ENCODE data around the gene TLR5. TPM values are rescaled to one million over a fixed set of nuclear protein-coding genes. Genes with fewer than 3 reads are reported as not detected.
A peak's percentile ranks its signal among the peaks of the same experiment; 100 is the strongest.

Gene TLR5
- polyA plus RNA-seq, 3 donors from 2014 or later, result 0.80 to 1.0 TPM; not detected in 1

DNA sequence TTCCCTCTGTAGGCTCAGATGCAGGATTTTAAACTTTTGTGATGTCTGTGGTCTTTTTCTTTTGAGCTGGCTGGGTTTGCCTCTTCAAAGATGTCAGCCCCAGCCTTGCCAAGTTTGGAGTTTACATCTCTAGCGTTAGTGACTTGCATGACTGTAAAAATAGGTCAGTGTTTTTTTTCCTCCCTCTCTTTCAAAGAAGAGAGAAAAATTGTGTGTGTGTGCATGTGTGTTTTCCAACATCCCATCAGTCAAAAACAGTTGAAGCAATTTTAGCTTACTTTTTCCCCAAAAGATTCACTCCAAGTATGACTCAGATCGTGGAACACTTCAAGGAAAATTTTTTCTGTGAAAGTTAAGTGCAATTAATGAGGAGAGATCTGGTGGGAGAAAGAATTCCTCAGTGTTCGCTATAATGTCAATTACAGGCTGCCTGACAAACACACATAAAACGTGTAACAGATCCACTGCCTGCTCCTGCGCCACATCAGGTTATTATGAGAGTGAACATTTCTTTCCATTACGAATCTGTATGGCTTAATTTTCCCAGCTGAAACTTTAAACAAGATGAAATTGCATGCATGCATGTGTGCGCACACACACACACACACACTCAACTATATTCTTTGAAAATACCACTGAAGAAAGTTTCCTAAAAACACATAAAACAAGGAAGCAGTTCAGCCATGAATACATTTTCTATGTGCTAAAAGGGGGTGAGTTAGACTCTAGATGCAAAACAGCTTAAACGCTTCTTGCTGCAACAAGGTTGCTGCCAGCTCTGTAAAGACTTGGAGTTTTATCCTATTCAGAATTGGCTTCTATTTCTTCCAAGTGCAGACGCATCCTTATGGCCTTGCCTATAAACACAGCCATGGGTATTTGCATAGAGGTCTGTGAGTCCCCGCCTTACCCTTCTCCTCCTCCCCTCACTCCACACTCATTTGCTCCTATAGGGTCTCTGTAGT is 55.5 kb downstream of the TLR5 start:
- Mint-ChIP-seq H3K9me3 (no peaks in the 10 kb centered on the region), H3K36me3 (no peaks in the 10 kb centered on the region), H3K27me3 (ENCODE audit: low read depth in 3 of 3) (peaks cover 1 to 6% (median 5%) of the 10 kb centered on the region in 3 donors), H3K27ac (no peak overlapping the region), H3K4me1 (no peaks in the 10 kb centered on the region), H3K4me3 (no peak overlapping the region)
- no peak for DNase-seq

DNA sequence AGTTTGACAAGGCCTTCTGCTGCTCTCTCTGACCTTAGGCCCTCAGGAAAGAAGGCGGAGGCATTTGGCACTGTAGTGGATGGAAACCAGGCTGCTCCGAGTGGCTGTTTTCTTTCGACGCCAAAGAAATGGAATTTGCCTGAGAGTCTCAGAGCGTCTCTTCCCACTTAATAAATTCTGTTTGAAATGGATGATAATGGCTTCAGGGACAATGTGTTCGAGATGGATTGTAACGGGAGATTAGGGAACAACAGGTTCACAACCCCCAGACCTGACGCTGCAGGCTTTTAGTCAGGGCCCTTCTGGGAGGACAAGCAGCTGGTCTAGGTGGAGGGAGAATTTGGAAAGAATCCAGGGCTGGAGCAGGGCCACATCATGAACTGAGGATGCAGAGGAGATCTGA is 58.6 kb downstream of the TLR5 start:
- Mint-ChIP-seq H3K4me3 (no peak overlapping the region), H3K9me3 (no peaks in the 10 kb centered on the region), H3K27me3 (ENCODE audit: low read depth in 3 of 3) (peaks cover 1 to 6% (median 6%) of the 10 kb centered on the region in 3 donors), H3K4me1 (peaks cover 0 to 3% of the 10 kb centered on the region in 2 donors), H3K27ac (no peak overlapping the region), H3K36me3 (no peaks in the 10 kb centered on the region)
- DNase-seq, result no peak

DNA sequence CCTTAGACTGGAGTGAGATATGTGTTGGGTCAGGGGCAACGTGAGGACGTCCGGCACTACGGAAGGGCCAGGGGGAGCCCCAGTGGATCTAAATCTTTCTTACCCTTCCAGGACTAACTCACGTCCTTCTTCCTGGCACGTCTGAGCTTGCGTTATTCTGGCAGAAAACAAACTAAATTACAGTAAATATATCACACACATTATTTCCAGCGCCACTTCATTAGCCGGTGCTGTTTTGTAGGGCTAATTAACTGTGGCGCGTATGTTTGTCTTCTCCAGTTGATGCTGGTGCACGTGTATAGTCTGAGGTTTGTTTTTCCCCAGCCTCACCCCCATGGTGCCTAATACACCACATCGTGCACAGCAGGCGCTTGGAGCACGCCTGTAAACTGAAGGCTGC is 59.2 kb downstream of the TLR5 start:
- Mint-ChIP-seq H3K27ac (no peak overlapping the region), H3K4me3 (no peak overlapping the region), H3K27me3 (ENCODE audit: low read depth in 3 of 3) (peaks cover 0 to 5% (median 4%) of the 10 kb centered on the region in 3 donors), H3K36me3 (no peaks in the 10 kb centered on the region), H3K9me3 (no peaks in the 10 kb centered on the region), H3K4me1 (peaks cover 0 to 3% of the 10 kb centered on the region in 2 donors)
- DNase-seq, result no peak

GRCh38 chr1:223082914-223083313 is 60.1 kb downstream of the TLR5 start:
- Mint-ChIP-seq H3K36me3 (no peaks in the 10 kb centered on the region), H3K9me3 (no peaks in the 10 kb centered on the region), H3K4me3 (no peak overlapping the region), H3K4me1 (peaks cover 0 to 3% of the 10 kb centered on the region in 2 donors), H3K27me3 (ENCODE audit: low read depth in 3 of 3) (peaks cover 0 to 4% (median 4%) of the 10 kb centered on the region in 3 donors), H3K27ac (no peak overlapping the region)
- no peak for DNase-seq

GRCh38 chr1:223081181-223081994 is 61.7 kb downstream of the TLR5 start:
- Mint-ChIP-seq H3K27me3 (ENCODE audit: low read depth in 3 of 3) (peaks cover 0 to 5% (median 4%) of the 10 kb centered on the region in 3 donors), H3K36me3 (no peaks in the 10 kb centered on the region), H3K4me1 (peaks cover 0 to 3% of the 10 kb centered on the region in 2 donors), H3K4me3 (peak overlapping the region; percentile 12 to 64 (median 58)), H3K27ac (no peak overlapping the region), H3K9me3 (no peaks in the 10 kb centered on the region)
- peak; percentile 52 to 64 (median 58) for DNase-seq

- Mint-ChIP-seq H3K4me1 (peaks cover 0 to 3% of the 10 kb centered on the region in 2 donors), H3K27ac (no peak overlapping the region), H3K36me3 (no peaks in the 10 kb centered on the region), H3K9me3 (no peaks in the 10 kb centered on the region), H3K27me3 (ENCODE audit: low read depth in 3 of 3) (peaks cover 0 to 4% (median 4%) of the 10 kb centered on the region in 3 donors), H3K4me3 (no peak overlapping the region)
- DNase-seq, result no peak
Observed at GRCh38 chr1:223079498-223079897, 63.5 kb downstream of the TLR5 start.

GRCh38 chr1:223077247-223077833 is 65.7 kb downstream of the TLR5 start:
- DNase-seq, result no peak
- Mint-ChIP-seq H3K9me3 (no peaks in the 10 kb centered on the region), H3K27me3 (ENCODE audit: low read depth in 3 of 3) (peaks cover 2 to 4% (median 2%) of the 10 kb centered on the region in 3 donors), H3K4me3 (no peak overlapping the region), H3K36me3 (no peaks in the 10 kb centered on the region), H3K4me1 (peaks cover 0 to 3% of the 10 kb centered on the region in 2 donors), H3K27ac (no peak overlapping the region)

GRCh38 chr1:223076362-223076761 is 66.7 kb downstream of the TLR5 start:
- H3K9me3 Mint-ChIP-seq, result no peaks in the 10 kb centered on the region
- peaks cover 0 to 4% (median 2%) of the 10 kb centered on the region in 3 donors for H3K27me3 Mint-ChIP-seq (ENCODE audit: low read depth in 3 of 3)
- no peak overlapping the region for H3K4me3 Mint-ChIP-seq
- H3K36me3 Mint-ChIP-seq, result no peaks in the 10 kb centered on the region
- no peak overlapping the region for H3K27ac Mint-ChIP-seq
- DNase-seq, result no peak
- peaks cover 0 to 3% of the 10 kb centered on the region in 2 donors for H3K4me1 Mint-ChIP-seq

- Mint-ChIP-seq H3K4me1 (no peaks in the 10 kb centered on the region), H3K36me3 (no peaks in the 10 kb centered on the region), H3K4me3 (no peak overlapping the region), H3K9me3 (no peaks in the 10 kb centered on the region), H3K27ac (no peak overlapping the region), H3K27me3 (ENCODE audit: low read depth in 3 of 3) (peaks cover 0 to 4% (median 2%) of the 10 kb centered on the region in 3 donors)
- no peak for DNase-seq
Observed at GRCh38 chr1:223075834-223076233, 67.2 kb downstream of the TLR5 start.

DNA sequence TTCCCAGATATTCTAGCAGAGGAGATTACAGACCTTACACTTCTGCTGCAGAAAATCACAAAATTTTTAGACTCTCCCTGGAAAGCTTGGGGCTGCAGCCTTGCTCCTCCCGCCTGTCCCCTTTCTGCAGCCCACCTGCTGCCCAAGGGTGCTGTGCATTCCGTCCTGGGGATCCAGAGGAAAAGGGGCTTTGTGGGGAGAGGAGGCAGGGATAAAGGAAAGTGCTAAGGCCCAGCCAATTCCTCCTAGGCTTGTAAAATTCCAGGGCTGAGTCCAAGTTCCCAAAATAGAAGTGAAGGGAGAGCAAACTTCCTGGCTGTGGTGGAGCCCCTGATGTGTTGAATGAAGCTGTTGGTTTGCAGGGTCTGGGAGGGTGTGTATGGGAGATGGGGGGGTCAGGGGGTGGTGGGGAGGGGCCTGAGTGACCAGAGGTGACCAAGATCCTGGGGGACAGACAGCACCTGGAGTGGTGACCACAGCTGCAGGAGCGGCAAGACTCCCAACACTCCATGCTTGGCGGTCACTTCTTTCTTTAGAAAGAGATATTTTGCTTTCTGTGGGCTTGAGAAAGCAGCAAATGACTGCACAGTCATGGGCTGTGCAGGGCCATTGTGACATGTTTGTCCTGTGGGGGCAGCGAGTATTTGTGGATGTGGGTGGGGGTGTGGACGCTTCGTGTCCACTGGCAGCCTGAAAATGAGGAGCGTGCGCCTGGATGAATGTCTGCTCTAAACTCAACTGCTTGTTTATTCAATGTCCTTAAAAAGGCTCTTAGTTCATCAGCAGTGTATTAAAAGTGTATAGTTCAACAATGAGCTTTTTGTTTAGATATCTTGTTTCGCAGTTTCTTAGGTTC is 68.4 kb downstream of the TLR5 start:
- no peaks in the 10 kb centered on the region for H3K4me1 Mint-ChIP-seq
- H3K4me3 Mint-ChIP-seq, result no peak overlapping the region
- peaks cover 0 to 4% (median 3%) of the 10 kb centered on the region in 3 donors for H3K27me3 Mint-ChIP-seq (ENCODE audit: low read depth in 3 of 3)
- no peaks in the 10 kb centered on the region for H3K36me3 Mint-ChIP-seq
- H3K27ac Mint-ChIP-seq, result no peak overlapping the region
- H3K9me3 Mint-ChIP-seq, result no peaks in the 10 kb centered on the region
- DNase-seq, result no peak

DNA sequence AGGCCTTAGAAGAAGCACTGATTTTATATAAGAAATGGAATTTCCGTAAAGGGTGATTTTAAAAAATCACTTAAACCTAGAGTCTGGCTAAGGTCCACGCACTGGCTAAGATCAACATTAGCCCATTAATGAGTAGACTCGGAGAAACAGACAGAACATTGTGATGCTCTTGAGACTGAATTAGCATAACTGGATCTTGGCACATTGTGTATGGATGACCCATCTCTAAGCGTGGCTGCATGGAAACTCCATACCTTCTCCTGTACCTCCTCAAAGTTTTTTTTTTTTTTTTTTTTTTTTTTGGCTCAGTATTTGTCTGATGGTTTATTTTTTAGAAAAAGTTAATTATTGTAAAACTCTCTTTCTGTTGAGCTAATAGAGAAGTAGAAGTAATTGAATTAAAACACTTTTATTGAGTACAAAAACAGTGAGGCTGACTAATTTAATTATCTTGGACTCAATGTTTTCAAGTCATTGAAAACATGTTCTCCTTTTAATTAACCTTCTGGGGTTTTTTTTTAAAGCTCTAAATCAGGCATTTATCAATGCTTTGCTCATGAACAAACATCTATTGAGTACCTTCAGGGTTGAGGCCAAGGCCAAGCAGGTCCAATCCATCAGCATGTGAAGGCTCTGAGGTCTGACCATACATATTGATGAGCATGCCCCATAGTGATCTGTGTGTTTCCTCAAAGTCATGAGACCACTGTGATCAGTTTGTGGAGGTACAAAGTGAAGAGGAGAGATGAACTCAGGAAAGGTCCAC is 74.0 kb downstream of the TLR5 start:
- Mint-ChIP-seq H3K27me3 (ENCODE audit: low read depth in 3 of 3) (peaks cover 0 to 3% (median 0%) of the 10 kb centered on the region in 3 donors), H3K4me3 (no peak overlapping the region), H3K27ac (no peak overlapping the region), H3K9me3 (no peaks in the 10 kb centered on the region), H3K36me3 (no peaks in the 10 kb centered on the region), H3K4me1 (no peaks in the 10 kb centered on the region)
- DNase-seq, result no peak

GRCh38 chr1:223067914-223068313 is 75.1 kb downstream of the TLR5 start:
- H3K4me1 Mint-ChIP-seq, result no peaks in the 10 kb centered on the region
- H3K9me3 Mint-ChIP-seq, result no peaks in the 10 kb centered on the region
- H3K27me3 Mint-ChIP-seq (ENCODE audit: low read depth in 3 of 3), result peaks cover 0 to 4% (median 2%) of the 10 kb centered on the region in 3 donors
- H3K27ac Mint-ChIP-seq, result no peak overlapping the region
- H3K4me3 Mint-ChIP-seq, result no peak overlapping the region
- no peak for DNase-seq
- H3K36me3 Mint-ChIP-seq, result no peaks in the 10 kb centered on the region
